ENCODE measurements around the gene HOXD4.

Gene HOXD4

DNA sequence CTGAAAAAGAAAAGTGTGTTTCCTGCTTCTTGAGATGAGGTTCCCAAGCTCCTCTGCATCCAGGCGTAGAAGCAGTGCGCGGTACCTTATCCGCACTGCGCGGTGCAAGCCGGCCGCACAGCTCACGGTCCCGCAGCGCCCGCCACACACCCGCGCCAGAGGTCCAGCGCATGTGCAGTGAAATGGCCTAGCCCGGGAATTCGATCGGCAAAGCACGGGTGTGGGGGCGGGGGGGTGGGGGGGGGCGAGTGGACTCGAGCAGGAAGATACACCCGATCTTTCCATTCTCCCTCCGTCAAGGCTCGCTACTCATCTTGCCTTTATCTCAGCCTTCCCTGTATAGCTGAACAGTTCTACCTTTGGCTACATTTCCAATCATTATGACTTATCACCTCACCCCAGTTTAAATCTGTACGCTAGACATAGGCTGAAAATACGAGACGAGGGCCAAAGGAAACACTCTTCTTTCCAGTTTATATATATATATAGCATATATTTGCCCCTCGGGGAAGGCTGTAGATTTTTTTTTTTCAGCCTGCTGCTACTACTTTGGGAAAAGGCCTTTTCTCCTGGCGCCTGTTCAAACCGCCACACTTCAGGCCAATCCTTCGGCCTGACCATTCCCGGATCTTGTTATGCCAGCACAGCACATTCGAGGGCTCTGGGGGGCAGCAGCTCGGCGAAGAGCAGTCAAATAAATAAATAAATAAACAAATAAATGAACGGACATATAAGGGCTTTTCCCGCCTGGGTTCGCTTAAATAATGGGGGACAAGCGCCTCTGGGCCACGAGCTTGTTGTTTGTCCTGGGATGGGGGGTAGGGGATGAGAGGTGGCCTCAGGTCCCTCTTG lies 11.5 kb upstream of the HOXD4 start:
- no peak for DNase-seq (ENCODE audit: low read depth)

DNA sequence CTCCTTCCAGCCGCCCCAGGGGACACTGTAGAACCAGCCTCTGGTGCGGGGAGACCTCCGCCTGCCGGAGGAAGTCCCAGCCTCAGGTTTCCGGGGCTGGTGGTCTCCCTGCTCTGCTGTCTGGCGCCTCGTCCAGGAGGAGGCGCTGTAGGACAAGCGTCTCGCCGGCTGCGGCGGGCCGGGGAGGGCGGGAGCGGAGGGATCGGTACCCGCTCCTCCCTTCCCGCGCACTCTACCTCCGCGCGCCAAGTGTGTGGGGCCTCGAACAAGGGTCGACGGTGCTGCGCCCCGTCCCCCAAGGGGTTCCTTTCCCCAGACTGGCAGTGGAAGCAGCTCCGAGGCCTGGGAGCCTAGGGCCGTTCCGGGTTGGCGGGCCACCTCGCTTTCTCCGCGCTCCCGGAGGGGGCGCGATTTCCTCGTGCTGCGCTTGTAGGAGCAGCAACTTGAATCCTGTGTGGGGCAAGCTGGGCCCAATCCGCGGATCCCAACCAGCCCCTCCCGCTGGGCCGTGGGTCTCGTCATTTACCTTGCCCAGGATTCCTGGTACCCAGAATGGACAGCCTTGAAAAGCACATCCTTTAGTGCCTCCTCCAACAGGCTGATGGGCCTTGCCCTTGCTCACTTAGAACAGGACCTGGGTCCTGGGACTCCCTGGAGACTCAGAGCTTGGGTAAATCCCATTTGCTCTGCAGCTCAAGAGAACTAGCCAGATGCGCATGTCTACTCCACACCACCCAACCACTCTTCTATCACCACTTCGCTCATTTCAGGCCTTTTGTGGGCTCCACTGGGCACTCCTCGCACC lies 10.6 kb upstream of the HOXD4 start:
- DNase-seq (ENCODE audit: low read depth): peak; percentile 30

GRCh38 chr2:176142281-176142680 lies 9.1 kb upstream of the HOXD4 start:
- DNase-seq (ENCODE audit: low read depth): no peak

GRCh38 chr2:176145085-176145969 lies 6.0 kb upstream of the HOXD4 start:
- DNase-seq (ENCODE audit: low read depth): no peak

DNA sequence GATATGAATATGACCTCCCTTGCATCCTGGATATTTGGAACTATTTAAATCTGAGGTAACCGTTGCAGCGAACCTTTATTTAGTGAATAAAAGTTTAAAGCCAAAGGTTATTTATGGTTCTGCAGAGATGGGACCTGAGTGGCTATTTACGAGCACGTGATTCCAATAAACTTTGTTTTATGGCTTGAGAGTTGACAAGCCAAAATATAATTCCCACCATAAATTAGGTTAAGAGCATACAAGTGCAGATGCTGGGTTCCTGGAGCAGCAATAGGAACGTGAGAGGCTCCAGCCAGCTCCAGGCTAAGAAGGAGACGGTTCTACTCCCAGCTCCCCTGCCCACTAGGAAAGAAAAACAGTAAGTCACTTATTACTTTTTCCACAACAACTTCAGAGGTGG lies 5.2 kb upstream of the HOXD4 start:
- no peak for DNase-seq (ENCODE audit: low read depth)

- DNase-seq (ENCODE audit: low read depth): no peak
Measured at GRCh38 chr2:176146645-176147044, 4.7 kb upstream of the HOXD4 start.

DNA sequence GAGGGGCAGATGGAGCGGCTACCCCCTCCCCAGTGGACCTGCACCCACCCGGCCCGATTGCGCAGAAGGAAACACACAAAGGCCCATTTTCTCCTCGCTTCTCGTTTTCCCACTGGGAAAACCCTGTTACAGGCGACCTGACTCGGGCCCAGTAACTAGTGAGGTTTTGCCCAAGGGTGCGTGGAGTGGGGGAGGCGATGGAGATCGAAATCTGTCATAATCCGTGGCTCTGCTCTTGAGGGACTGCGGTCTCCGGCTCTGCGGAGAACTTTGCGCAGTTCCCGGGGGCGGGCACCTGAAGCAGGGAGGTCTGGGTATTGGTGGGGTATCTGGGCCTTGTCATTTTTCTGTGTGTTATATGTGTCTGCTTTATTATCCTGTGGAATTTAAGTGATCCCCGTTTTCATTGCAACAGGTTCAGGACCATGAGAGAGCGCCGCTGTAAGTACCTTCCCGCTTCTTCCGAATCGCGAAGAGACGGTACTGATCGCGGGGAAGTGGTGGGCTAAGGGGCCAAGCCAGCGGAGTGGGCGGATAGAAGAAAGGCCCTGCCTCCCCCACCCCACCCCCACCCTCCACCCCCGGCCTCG lies 4.0 kb upstream of the HOXD4 start:
- no peak for DNase-seq (ENCODE audit: low read depth)

DNA sequence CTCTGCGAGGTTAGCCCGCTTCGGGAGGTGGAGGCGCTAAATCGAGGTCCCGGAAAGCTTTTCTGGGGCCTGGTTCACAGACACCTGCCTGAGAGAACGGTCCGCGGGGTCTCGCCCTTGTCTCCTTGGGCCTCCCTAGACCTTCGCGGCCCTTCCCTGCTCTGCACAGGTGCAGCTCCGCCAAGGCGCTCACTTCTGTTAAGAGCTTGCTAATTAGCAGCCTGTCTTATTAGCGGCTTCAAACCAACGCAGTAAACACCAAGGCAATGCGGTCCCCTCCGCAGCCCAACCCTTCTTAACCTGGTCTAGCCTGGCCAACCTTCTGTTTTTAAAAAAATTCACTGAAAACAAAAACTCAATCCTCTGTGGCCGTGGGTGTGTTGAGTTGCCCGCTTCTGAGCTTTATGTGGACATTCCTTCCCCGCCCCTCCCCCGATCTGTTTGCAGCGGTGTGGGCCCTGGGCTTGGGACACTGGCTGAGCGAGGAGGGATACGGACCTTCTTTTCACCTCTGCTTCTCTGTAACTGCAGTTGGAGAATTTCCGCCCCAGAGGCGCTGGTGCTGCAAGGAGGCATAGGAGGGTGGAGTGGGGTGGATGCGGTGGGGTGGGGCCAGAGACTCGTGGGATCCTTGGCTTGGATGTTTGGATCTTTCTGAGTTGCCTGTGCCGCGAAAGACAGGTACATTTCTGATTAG lies 3.4 kb upstream of the HOXD4 start:
- no peak for DNase-seq (ENCODE audit: low read depth)

DNA sequence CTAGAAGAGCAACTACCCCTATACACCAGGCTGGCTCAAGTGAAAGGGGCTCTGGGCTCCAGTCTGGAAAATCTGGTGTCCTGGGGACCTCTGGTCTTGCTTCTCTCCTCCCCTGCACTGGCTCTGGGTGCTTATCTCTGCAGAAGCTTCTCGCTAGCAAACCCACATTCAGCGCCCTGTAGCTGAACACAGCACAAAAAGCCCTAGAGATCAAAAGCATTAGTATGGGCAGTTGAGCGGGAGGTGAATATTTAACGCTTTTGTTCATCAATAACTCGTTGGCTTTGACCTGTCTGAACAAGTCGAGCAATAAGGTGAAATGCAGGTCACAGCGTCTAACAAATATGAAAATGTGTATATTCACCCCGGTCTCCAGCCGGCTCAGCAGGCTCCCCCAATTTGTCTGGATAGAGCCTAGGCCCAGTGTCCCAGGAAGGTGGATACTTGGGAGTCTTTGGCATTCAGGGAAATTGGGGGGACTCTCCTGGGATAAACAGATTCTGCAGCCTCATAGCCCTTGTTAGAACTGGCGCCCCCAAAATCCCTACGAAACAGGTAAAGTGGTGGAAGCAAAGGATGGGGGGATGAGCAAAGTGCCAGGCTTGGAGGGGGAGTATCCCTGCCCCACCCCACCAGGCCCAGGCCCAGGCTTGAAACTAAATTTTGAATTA lies 2.5 kb upstream of the HOXD4 start:
- DNase-seq (ENCODE audit: low read depth): no peak

DNA sequence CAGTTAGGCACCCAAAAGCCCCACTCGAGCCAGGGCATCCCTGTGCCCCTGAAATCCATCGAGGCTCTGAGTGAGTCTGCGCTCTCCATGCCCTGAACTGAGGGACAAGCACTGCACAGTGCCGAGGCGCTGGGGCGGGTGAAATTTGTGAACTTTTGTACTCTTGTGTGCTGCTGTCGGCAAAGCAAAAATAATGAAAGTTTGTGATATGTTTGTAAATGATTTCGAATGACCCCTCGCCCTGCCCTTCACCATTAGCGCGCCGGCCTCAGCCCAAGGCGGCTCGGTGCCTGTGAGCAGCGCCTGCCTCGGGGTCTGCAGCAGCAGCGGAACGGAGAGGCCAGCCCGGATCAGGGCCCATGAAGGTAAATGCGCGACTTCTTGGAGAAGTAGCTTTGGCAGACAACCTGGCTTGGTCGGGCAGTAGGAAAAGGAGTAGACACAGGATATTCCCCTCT lies 1.8 kb upstream of the HOXD4 start:
- DNase-seq (ENCODE audit: low read depth): no peak

DNA sequence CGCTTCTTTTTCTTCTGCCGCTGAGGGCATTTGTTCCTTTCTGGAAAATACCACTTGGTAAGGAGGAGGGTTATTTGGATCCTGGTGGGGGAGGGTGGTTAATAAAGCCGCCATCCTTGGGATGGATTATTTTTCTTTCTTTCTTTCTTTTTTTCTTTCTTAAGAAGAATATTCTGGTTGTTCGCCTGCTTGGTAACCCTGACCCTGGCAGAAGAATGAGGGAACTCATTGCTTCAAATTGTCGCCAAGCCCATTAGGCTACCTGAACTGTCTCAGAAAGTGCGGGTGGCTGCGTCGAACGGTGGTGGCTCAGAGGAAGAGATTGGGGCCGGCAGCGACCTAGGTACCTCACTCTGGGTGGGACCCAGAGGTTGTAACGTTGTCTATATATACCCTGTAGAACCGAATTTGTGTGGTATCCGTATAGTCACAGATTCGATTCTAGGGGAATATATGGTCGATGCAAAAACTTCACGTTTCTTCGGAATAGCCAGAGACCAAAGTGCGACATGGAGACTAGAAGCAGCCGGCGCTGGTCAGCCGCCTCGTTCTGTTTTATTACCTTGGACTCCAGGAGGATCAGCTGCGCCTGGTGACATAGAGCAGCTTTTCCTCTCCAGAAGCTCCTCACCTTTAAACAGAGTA lies 1.3 kb upstream of the HOXD4 start:
- no peak for DNase-seq (ENCODE audit: low read depth)

DNA sequence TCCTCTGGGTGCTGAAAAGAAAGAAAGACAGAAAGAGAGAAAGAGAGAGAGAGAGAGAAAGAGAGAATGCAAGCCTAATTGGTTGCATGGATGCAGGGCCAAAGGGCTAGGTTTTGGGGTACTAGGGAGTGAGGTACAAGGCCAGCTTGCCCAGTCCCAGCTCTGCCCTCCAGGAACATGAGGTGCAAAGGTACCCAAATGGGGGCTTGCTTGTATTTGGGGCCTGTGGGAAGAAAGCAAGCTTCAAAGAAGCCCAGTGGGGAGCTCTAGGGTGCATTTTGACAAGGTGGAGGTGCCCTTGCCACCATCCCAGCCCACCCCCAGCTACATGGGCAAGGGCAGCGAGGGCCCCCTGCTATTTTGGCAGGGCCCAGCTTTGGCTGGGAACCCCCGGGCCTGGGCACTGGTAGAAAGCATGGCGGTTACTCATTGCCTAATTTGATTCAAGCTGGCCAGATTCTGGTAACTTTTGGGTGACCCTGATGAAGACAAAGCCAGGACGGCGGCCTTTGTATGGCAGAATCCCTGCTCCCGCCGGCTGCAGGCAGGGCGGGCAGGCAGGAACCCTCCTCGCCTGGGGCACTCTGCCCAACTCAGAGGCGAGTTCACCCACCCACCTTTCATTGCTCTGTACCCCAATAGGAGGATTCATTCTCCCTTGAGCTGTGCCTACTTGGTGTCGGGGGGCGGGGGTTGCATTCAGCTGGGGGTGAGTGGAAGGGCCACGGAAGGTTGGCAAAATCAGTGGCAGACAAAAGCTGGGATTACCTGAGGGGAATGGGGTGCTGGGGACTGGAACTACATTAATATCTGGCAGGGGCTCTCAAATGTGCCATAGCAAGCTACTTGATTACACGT lies 537 bp upstream of the HOXD4 start:
- no peak for DNase-seq (ENCODE audit: low read depth)

DNA sequence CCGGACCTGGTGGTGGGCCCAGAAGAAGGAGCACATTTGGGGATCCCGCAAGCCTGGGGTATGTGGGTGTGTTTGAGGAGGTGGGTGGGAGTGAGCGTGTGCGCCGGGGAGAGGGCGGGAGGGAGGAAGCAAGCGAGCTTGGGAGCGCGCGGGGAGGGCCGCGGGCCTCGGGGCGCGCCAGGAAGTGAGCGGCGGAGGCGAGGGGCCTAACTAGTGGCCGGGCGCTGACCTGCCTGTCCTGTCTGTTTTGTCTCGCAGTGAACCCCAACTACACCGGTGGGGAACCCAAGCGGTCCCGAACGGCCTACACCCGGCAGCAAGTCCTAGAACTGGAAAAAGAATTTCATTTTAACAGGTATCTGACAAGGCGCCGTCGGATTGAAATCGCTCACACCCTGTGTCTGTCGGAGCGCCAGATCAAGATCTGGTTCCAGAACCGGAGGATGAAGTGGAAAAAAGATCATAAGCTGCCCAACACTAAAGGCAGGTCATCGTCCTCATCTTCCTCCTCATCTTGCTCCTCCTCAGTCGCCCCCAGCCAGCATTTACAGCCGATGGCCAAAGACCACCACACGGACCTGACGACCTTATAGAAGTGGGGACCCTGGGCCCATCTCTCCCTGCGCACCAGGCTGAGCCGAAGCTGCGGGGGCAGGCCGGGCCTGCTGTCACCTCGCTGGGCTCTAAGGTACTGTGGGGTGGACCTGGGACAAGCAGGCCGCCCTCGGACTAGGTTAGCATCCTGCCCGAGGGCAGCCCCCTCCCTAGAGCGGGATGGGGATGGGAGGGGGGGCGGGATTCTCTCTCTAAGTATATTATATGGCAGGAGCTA lies 1.2 kb downstream of the HOXD4 start:
- DNase-seq (ENCODE audit: low read depth): no peak

DNA sequence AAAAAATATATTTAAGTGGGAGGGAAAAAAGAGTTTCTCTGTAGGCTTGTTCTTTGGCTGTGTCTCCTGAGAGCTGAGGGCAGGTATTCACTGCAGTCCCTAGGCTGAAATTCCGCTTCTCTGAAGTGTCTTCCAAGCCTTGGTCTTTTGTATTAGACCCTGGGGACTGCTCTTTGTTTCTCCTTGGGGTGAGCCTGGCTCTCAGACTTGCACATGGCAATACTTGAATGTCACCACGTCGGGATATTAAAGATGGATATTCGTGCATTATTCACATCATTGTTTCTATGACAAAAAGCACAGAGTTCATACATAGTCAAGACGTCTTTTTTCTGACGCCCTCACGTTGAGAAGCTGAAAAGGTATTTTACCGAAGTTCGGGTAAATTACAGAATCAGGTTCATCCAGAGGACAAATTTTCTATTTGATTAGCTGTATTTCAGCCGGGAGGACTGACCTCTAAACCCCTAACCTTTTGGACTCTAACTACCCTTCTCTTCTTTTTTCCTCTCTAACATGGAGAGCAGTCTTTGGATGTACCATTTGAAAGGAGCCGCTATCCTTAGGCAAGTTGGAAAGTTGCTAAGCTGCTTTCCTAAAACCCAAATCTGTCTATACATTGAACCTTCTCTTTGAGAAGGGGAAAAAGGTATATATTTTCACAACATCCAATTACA lies 3.4 kb downstream of the HOXD4 start:
- no peak for DNase-seq (ENCODE audit: low read depth)

DNA sequence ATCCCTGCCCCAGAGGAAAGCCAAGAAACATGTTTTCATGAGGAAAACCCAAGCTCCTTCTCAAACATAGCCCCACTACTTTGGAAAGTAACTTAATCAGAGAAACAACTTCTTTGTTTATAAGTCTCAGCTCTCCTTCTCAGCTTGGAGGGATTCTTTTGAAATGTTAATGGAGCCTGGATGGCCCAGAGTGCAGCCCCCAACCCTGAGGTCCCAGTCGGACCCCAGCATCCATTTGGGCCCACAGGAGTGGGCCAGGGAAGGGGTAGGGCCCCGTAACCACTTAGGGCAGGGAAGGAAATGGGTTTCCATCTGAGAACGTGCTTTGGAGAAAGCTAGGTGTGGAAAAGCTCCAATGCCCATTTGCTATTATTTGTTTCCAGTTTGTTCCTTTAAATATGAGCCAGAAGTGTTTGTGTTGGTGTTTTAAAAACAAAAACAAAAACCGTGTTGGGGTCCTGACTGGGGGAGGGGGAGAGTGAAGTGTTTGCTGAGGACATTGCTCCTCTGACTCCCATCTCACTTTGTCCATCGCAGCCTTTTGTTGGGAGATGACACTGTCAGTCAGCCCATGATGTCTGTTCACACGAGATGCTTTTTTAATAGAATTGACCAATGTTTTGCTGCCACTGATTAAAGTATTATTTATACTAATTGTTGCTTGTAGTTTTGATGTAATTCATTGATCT lies 4.2 kb downstream of the HOXD4 start:
- no peak for DNase-seq (ENCODE audit: low read depth)

DNA sequence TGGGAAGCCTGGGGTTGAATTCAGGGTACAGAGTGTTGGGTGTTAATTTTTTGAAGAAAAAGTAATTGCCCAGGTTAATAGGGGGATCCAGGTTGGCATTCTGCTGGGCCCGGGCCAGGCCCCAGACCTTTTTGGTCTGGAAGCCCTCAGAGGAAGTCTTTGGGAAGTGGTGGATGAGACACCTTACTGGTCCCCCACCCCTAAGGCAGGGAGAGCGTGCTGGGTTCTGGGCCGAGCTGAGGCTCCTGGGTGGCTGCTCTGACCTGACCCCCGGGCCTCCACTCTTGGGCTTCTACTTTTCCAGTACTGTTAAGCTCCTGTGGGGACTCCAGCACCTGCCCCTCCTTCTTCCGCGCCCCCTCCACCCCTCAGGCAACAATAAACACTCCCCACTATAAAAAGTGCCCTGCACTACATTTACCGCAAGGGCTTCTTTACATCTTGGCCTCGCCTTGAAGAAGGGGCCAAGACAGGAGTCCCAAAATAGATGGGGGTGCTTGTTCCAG lies 5.0 kb downstream of the HOXD4 start:
- DNase-seq (ENCODE audit: low read depth): no peak

All from fibroblast of gingiva (primary cell).